ENCODE data around the gene PBOV1.

Gene PBOV1

GRCh38 chr6:138238368-138238767 is 20.1 kb upstream of the PBOV1 start:
- TF ChIP-seq CTCF (IDR thresholded peaks at IDR 0.05; ENCODE audit: low read depth, low read length) = no peak
- H3K4me3 ChIP-seq (ENCODE audit: low read depth, low read length) = no peak overlapping the region

DNA sequence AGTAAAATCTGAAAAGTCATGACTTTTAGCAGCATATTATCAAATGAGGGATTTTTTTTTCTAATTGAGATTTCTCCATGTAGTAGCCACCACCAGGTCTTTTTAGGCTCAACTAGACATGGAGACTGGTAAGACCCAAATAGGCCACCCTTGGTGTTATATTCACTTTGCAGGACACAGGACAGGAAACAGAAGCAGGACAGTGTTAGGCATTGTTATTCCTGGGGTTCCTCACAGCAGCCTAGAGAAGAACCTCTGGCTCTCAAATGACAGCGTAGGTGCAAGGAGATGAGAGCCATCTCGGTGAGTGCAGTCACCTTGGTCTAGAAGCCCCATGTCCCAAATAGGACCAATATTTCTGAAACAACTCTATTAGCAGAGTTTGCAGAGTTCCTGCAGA is 19.2 kb upstream of the PBOV1 start:
- no peak overlapping the region for H3K4me3 ChIP-seq (ENCODE audit: low read depth, low read length)
- TF ChIP-seq CTCF (IDR thresholded peaks at IDR 0.05; ENCODE audit: low read depth, low read length) = no peak

GRCh38 chr6:138235693-138236092 is 17.4 kb upstream of the PBOV1 start:
- no peak overlapping the region for H3K4me3 ChIP-seq (ENCODE audit: low read depth, low read length)
- no peak for TF ChIP-seq CTCF (IDR thresholded peaks at IDR 0.05; ENCODE audit: low read depth, low read length)

DNA sequence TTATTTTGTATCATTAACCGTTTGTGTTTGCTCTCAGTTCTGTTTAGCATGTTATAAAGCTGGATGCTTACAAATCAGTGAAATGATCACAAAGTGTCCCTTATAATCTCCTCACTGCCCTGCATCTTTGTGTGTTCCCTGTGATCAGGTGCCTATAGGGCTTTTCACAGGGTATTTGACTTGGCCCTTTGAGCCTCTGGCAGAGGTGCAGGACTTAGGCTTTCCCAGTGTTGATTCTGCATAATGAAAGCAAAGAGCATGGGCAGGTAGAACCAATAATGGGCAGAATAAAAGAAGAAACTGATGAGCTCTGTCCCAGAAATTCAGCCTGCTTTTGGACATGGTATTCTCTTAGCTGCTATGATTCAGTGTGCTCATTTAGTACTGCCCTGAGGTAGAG is 16.9 kb upstream of the PBOV1 start:
- no peak overlapping the region for H3K4me3 ChIP-seq (ENCODE audit: low read depth, low read length)
- TF ChIP-seq CTCF (IDR thresholded peaks at IDR 0.05; ENCODE audit: low read depth, low read length) = no peak

DNA sequence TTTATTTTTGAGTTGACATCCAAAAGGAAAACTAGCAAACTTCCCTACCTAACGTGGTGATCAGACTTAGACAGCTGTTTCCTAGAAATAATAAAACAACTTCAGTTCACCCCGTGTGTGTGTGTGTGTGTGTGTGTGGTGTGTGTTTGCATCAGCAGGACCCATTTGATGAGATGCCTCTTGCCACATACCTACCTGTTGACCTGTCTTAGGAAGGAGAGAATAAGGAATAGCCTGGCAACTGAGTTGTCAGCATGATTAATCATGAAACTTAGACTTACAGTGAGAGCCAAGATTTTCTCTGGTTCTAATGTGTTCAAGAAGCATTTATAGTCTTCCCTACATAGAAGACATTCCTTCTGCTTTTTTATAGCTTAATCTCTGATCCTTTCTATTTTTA is 16.1 kb upstream of the PBOV1 start:
- no peak overlapping the region for H3K4me3 ChIP-seq (ENCODE audit: low read depth, low read length)
- TF ChIP-seq CTCF (IDR thresholded peaks at IDR 0.05; ENCODE audit: low read depth, low read length) = no peak

- no peak overlapping the region for H3K4me3 ChIP-seq (ENCODE audit: low read depth, low read length)
- no peak for TF ChIP-seq CTCF (IDR thresholded peaks at IDR 0.05; ENCODE audit: low read depth, low read length)
Observed at GRCh38 chr6:138231381-138231886, 13.1 kb upstream of the PBOV1 start.

GRCh38 chr6:138230759-138231380 is 12.6 kb upstream of the PBOV1 start:
- no peak overlapping the region for H3K4me3 ChIP-seq (ENCODE audit: low read depth, low read length)
- no peak for TF ChIP-seq CTCF (IDR thresholded peaks at IDR 0.05; ENCODE audit: low read depth, low read length)
